WERI-Rb-1 (cell line): Measurements from ENCODE around the gene ACTR3.
A peak's percentile ranks its signal among the peaks of the same experiment; 100 is the strongest.

Experiments
- DNase-seq: peaks from one replicate; pipeline ENCODE4 v3.0.0-alpha.2; 2020
- H3K27ac ChIP-seq: fragments of 250-450 bp; sonication (Bioruptor Pico); 2 replicates; pipeline ENCODE4 v1.5.1; 2020; ENCODE audit warnings: mild to moderate bottlenecking, moderate library complexity
- H3K27me3 ChIP-seq: fragments of 250-450 bp; sonication (Bioruptor Pico); 2 replicates; pipeline ENCODE4 v1.5.1; 2021; ENCODE audit warnings: mild to moderate bottlenecking, low read depth, moderate library complexity; ENCODE audit not compliant: insufficient read depth, severe bottlenecking
- H3K36me3 ChIP-seq: fragments of 250-450 bp; sonication (Bioruptor Pico); 2 replicates; pipeline ENCODE4 v1.5.1; 2020; ENCODE audit warnings: mild to moderate bottlenecking, moderate library complexity
- H3K4me3 ChIP-seq: 2 replicates; pipeline ENCODE4 v1.5.1; 2011; ENCODE audit warnings: low read depth, mild to moderate bottlenecking, control low read depth, low read length
- H3K9me3 ChIP-seq: fragments of 250-450 bp; sonication (Bioruptor Pico); 2 replicates; pipeline ENCODE4 v1.5.1; 2021; ENCODE audit warnings: mild to moderate bottlenecking, moderate library complexity; ENCODE audit not compliant: severe bottlenecking
- TF ChIP-seq, protein P1 (sequence below): IDR thresholded peaks from 2 replicates; pipeline ENCODE4 v1.5.1; 2011; ENCODE audit warnings: low read depth, mild to moderate bottlenecking, control low read depth, inconsistent platforms, low read length

The ACTR3 gene

DNA sequence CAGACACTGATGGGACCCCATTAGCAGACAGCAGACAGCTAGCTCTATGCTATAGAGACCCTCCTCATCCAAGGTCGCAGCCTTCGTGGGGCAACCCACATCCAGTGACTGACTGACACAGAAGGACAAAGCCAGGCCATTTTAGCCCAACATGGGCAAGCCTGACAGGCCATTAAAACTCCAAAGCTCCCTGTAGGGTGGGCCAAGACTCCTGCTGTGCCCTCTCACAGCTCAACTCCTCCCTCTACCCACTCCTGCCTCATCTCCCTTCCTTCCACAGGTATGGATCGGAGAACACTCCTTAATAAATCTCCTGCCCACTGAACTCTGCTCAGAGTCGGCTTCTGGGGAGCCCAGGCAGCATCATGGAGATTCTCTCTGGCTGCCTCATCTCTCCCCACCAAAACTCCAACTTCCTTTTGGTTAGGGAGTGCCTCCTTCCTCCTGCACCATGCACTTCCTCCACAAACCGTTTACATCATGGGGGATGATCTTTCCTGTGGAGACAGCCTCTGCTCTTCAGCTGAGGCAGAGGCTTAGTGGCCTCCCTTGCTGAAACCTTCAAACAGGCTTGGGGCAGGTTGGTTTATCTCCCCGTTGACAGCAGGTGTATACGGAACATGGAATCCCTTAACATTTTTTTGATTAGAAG lies 86.5 kb downstream of the ACTR3 start:
- no peak overlapping the region for H3K4me3 ChIP-seq
- H3K36me3 ChIP-seq = no peaks in the 10 kb centered on the region
- TF ChIP-seq, protein P1, sequence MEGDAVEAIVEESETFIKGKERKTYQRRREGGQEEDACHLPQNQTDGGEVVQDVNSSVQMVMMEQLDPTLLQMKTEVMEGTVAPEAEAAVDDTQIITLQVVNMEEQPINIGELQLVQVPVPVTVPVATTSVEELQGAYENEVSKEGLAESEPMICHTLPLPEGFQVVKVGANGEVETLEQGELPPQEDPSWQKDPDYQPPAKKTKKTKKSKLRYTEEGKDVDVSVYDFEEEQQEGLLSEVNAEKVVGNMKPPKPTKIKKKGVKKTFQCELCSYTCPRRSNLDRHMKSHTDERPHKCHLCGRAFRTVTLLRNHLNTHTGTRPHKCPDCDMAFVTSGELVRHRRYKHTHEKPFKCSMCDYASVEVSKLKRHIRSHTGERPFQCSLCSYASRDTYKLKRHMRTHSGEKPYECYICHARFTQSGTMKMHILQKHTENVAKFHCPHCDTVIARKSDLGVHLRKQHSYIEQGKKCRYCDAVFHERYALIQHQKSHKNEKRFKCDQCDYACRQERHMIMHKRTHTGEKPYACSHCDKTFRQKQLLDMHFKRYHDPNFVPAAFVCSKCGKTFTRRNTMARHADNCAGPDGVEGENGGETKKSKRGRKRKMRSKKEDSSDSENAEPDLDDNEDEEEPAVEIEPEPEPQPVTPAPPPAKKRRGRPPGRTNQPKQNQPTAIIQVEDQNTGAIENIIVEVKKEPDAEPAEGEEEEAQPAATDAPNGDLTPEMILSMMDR = no peak
- H3K9me3 ChIP-seq = peaks cover 3% of the 10 kb centered on the region
- DNase-seq = no peak
- H3K27ac ChIP-seq = no peak overlapping the region
- H3K27me3 ChIP-seq = no peaks in the 10 kb centered on the region

DNA sequence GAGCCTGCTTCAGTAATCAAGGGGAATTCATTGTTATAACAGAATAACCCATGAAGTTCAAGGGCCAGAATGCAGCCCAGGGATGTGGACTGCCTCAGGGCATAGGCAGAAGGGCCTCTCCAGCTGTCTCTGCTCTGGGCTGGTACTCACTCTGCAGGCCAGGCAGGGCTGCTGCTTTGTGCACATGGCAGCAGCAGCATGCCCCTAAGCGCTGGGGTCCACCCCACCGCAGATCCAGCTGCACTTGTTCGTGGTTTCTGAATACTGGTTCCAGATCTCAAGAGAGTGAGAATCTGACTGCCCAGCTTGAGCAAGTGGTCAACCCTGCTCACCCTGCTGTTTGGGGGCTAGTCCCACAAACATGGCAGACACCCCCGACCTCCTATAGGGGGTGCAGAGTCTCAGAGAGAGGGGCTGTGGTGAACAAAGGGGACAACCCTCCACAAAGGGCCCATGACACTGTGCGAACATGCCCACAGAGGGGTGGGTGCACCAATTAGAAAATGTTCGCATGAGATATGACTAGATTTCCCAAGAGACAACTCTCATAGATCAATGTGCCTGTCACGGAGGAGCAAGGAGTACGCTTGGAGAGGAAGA lies 87.3 kb downstream of the ACTR3 start:
- TF ChIP-seq, protein P1 = no peak
- peaks cover 3% of the 10 kb centered on the region for H3K9me3 ChIP-seq
- H3K4me3 ChIP-seq = no peak overlapping the region
- no peak overlapping the region for H3K27ac ChIP-seq
- H3K27me3 ChIP-seq = no peaks in the 10 kb centered on the region
- no peak for DNase-seq
- H3K36me3 ChIP-seq = no peaks in the 10 kb centered on the region

DNA sequence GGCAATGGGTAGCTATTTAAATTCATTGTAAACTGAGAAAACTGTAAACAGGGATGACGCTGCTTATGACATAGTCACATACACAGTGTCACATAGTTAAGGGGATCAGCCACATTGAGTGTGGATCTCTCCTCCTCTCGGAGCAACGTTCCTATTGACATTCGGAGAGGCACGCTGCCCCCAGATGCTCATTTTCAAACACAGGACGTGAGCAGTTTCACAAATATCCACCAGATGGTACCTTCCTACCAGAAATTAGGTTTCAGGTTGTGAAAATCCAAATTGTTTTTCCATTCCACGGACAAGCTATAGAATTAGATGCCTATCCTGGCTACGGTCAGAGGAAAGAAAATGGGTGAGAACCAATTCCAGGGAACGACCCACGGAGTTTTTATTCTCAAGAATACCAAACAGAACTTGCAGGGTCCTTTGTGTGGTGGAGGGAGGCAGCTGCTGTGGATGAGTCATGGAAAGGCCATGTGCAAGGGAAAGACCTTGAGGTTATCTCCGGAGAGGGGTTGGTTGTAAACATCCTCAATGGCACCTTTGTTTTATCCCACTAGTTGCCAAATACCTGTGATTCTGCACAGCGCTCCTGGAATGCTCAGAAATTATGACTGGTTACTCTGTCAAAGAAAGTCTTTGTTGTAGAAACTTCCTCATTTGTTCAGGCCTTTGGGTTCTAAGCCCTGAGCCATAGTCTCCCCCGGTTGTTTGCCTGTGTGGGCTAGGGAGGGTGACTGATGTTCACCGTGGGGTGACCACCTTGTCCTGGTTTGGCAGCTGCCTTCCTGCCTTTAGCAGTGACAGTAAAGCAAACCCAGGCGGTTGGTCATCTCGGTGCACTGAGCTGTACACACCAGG lies 88.0 kb downstream of the ACTR3 start:
- no peaks in the 10 kb centered on the region for H3K36me3 ChIP-seq
- H3K27ac ChIP-seq = no peak overlapping the region; the same call in 1 of the 2 replicates
- peaks cover 3% of the 10 kb centered on the region for H3K9me3 ChIP-seq
- TF ChIP-seq, protein P1 = peak; percentile 51
- peak; percentile 37 for DNase-seq
- no peak overlapping the region for H3K4me3 ChIP-seq
- H3K27me3 ChIP-seq = no peaks in the 10 kb centered on the region

DNA sequence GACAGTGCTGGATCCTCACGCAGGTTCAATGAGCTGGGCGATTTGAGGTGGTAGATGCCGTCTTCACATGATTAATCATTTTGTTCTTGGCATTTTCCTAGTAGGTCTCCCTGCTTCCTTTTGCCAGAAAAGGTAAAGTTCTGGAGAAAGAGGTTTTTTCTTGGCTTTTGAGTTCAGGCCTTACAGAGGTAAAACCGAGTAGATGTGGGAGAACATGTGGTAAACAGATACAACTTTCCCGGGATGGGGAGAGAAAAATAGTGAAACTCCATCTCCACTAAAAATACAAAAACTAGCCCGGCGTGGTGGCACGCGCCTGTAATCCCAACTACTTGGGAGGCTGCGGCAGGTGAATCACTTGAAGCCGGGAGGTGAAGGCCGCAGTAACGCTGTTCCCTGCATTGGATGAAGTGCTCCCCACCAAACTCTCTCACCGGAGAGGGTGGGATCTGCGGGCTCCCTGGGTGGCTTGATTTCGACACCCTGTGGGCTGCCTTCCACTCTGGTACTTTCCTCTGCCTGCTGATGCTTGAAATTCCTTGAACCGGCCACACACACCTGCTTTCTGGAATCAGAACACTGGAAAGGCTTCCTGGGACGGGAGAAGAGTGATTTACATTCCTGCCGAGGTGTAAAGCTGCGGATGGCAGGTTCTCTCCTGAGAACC lies 88.8 kb downstream of the ACTR3 start:
- no peaks in the 10 kb centered on the region for H3K27me3 ChIP-seq
- H3K4me3 ChIP-seq = no peak overlapping the region
- H3K36me3 ChIP-seq = no peaks in the 10 kb centered on the region
- no peak overlapping the region; the same call in 1 of the 2 replicates for H3K27ac ChIP-seq
- peaks cover 3% of the 10 kb centered on the region for H3K9me3 ChIP-seq
- DNase-seq = no peak
- TF ChIP-seq, protein P1 = no peak

DNA sequence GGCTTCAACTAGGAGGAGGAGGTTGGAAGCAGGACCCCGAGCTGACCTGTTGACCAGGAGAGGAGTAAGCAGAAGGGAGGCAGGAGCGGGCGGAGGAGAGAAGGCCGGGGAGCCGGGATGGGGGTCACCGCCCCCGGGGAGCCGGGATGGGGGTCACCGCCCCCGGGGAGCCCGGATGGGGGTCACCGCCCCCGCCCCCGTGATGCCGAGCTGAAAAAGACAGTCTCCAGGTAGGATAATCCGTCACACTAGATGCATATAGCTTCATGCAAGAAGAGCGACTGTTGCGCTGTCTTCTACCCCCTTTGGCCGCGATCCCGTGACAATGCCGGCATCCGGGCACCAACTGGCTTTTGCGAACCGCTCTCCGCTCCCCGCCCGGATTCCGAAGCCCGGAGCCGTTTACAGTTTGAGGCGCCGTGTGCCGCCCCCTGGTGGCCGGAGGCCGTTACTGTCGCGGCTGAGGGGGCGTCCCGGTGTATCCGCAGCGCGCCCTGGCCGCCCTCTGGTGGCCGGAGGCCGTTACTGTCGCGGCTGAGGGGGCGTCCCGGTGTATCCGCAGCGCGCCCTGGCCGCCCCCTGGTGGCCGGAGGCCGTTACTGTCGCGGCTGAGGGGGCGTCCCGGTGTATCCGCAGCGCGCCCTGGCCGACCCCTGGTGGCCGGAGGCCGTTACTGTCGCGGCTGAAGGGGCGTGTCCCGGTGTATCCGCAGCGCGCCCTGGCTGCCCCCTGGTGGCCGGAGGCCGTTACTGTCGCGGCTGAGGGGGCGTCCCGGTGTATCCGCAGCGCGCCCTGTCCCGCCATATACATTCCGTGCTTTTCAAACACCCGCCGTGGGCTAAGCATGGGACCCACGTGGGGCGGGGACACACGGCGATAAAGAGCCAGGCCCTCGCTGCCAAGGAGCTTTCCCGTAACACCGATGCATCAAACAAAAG lies 89.6 kb downstream of the ACTR3 start:
- Histone ChIP-seq H3K36me3 (no peaks in the 10 kb centered on the region), H3K27ac (no peak overlapping the region), H3K4me3 (no peak overlapping the region), H3K27me3 (no peaks in the 10 kb centered on the region), H3K9me3 (peaks cover 3% of the 10 kb centered on the region)
- peak; percentile 22 for DNase-seq
- TF ChIP-seq, protein P1 = peak; percentile 49
